Panc1 (cell line): Measurements from ENCODE around the gene UBAC2.

Experiments
- CTCF ChIP-seq: fragments of 450-650 bp; IDR thresholded peaks from 2 replicates; pipeline ENCODE4 v1.5.1; 2017; ENCODE audit warnings: mild to moderate bottlenecking
- POLR2AphosphoS5 ChIP-seq: IDR thresholded peaks from 2 replicates; pipeline ENCODE4 v1.6.1; 2012; ENCODE audit warnings: mild to moderate bottlenecking, low read depth, low read length, moderate library complexity
- TCF7L2 ChIP-seq: IDR thresholded peaks from 2 replicates; pipeline ENCODE4 v1.6.1; 2011; ENCODE audit warnings: mild to moderate bottlenecking, low read depth, low read length, inconsistent platforms

- TF ChIP-seq CTCF = no peak
- TF ChIP-seq POLR2AphosphoS5 = no peak
- no peak for TF ChIP-seq TCF7L2
These were observed 18.2 kb upstream of the UBAC2 start for GRCh38 chr13:99182439-99182838.
